HEK293 (cell line): Measurements from ENCODE around the gene KCNT1.

Experiments used
- CTCF ChIP-seq: fragments of 450-650 bp; formaldehyde crosslinking; IDR thresholded peaks from 2 replicates; pipeline ENCODE4 v1.5.1; 2016; ENCODE audit warnings: missing biosample characterization, missing genetic modification characterization
- HOXA7 ChIP-seq: sonication (generic); formaldehyde crosslinking; IDR thresholded peaks from 2 replicates; pipeline ENCODE4 v1.8.1; 2022; ENCODE audit warnings: missing genetic modification reagents, borderline replicate concordance
- OSR2 ChIP-seq: fragments of 450-650 bp; formaldehyde crosslinking; IDR thresholded peaks from 2 replicates; pipeline ENCODE4 v1.5.1; 2016; ENCODE audit warnings: missing biosample characterization, missing genetic modification characterization
- ZNF146 ChIP-seq: fragments of 450-650 bp; formaldehyde crosslinking; IDR thresholded peaks from 2 replicates; pipeline ENCODE4 v1.5.1; 2016; ENCODE audit warnings: missing biosample characterization, missing genetic modification characterization
- ZNF311 ChIP-seq: fragments of 450-650 bp; formaldehyde crosslinking; IDR thresholded peaks from 2 replicates; pipeline ENCODE4 v1.5.1; 2017; ENCODE audit warnings: missing biosample characterization, missing genetic modification characterization, borderline replicate concordance

DNA sequence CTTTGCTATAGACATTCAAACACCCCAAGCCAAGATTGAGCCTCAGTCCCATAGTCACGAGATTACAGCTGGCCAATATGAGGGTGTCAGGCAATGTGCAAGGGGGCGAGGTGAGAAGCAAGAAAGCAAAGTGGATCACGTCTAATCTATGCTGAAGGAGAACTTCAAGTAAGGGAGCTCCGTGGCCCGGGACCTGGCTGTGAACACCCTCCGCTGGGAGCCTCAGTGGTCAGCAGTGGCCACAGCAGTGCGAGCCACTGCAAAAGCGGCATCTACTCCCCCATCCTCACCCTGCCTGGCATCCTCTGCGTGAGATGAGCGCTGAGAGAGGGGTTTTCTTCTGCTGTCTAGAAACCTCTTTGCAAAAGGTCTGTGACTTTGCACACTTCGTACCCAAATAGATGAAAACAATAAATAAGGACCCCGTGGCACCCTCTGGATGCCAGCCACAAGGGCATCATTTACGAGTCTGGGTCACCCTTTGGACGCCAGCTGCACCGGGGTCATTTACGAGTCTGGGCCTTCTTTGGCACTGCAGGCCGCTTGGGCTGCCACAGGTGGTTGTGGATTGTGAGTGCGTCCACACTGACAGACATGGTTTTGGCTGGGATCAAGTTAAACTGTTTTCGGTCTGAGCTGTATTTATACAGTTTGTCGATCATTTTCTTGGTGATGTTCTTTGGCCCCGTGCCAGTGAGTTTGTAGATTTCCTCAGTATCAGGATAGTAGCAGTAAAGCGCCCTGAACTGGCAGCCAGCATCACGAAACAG is 109.0 kb downstream of the KCNT1 start:
- TF ChIP-seq CTCF (no peak), HOXA7 (CRISPR knock-in tag) (no peak), OSR2 (tag by site-specific recombination) (no peak), ZNF311 (tag by site-specific recombination) (no peak), ZNF146 (no peak)
